MCF 10A (cell line): ENCODE data around the gene IFT88. TPM values are rescaled to one million over a fixed set of nuclear protein-coding genes. Genes with fewer than 3 reads are reported as not detected.

Source experiments
- BruUV-seq: library from RNA; stranded (reverse); fragments of 400-500 nt; replicated peaks from 2 replicates; lab custom pipeline; 2021; lab: Mats Ljungman, UMichigan
- CTCF ChIA-PET: fragments of 300-600 bp; sonication (Branson Sonifier 250); formaldehyde crosslinking; extraction: SDS; loops from one replicate; lab custom pipeline; 2021; ENCODE audit warnings: antibody characterized with exemption, inconsistent platforms; lab: Yijun Ruan, JAX
- POLR2A ChIA-PET: fragments of 300-600, 350-650 bp; sonication (Branson Sonifier 250); formaldehyde crosslinking; extraction: SDS; loops from one replicate; lab custom pipeline; 2020; ENCODE audit warnings: antibody characterized with exemption, inconsistent platforms; lab: Yijun Ruan, JAX
- DNase-seq: peaks from one replicate; pipeline ENCODE4 v3.0.0-alpha.2; 2018; ENCODE audit not compliant: unreplicated experiment
- H3K27ac Mint-ChIP-seq: one replicate; pipeline ENCODE4 v1.8.0; 2022; ENCODE audit warnings: mild to moderate bottlenecking, low read depth, mixed read lengths; ENCODE audit not compliant: unreplicated experiment
- H3K27me3 Mint-ChIP-seq: one replicate; pipeline ENCODE4 v1.8.0; 2022; ENCODE audit warnings: mixed read lengths; ENCODE audit not compliant: insufficient read depth, unreplicated experiment
- H3K36me3 Mint-ChIP-seq: one replicate; pipeline ENCODE4 v1.8.0; 2022; ENCODE audit warnings: mild to moderate bottlenecking, moderate library complexity, mixed read lengths; ENCODE audit not compliant: insufficient read depth, unreplicated experiment
- H3K4me1 Mint-ChIP-seq: one replicate; pipeline ENCODE4 v1.8.0; 2022; ENCODE audit warnings: mixed read lengths; ENCODE audit not compliant: insufficient read depth, unreplicated experiment
- H3K4me3 Mint-ChIP-seq: one replicate; pipeline ENCODE4 v1.8.0; 2022; ENCODE audit warnings: mild to moderate bottlenecking, moderate library complexity, mixed read lengths; ENCODE audit not compliant: unreplicated experiment
- H3K9me3 Mint-ChIP-seq: one replicate; pipeline ENCODE4 v1.8.0; 2022; ENCODE audit warnings: mixed read lengths; ENCODE audit not compliant: unreplicated experiment
- intact Hi-C: fragments of 100-400 bp; cut with micrococcal nuclease; formaldehyde crosslinking; loops from 2 replicates; pipeline ENCODE4 v1.14.1; 2022
- total RNA-seq: library from RNA; stranded (reverse); gene quantifications from 2 replicates; pipeline ENCODE4 v1.2.3, GENCODE V29; 2022
- TF ChIP-seq, protein P1 (sequence below): fragments of 200-600 bp; IDR thresholded peaks from one replicate; pipeline ENCODE4 v1.8.0; 2022; ENCODE audit warnings: antibody characterized with exemption, mild to moderate bottlenecking; ENCODE audit not compliant: unreplicated experiment

The IFT88 gene
- total RNA-seq, 1 experiment from 2014 or later = 19.8 TPM

DNA sequence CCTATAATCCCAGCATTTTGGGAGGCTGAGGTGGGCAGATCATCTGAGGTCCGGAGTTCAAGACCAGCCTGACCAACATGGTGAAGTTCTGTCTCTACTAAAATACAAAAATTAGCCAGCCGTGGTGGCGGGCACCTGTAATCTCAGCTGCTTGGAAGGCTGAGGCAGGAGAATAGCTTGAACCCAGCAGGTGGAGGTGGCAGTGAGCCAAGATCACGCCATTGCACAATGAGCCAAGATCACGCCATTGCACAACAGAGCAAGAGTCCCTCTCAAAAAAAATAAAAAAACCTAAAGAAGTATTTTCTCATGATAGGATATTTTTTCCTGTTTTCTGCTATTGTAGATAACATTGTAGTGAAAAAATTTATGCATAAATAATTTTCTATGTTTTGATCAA, 13.3 kb downstream of the IFT88 start:
- TF ChIP-seq, protein P1, sequence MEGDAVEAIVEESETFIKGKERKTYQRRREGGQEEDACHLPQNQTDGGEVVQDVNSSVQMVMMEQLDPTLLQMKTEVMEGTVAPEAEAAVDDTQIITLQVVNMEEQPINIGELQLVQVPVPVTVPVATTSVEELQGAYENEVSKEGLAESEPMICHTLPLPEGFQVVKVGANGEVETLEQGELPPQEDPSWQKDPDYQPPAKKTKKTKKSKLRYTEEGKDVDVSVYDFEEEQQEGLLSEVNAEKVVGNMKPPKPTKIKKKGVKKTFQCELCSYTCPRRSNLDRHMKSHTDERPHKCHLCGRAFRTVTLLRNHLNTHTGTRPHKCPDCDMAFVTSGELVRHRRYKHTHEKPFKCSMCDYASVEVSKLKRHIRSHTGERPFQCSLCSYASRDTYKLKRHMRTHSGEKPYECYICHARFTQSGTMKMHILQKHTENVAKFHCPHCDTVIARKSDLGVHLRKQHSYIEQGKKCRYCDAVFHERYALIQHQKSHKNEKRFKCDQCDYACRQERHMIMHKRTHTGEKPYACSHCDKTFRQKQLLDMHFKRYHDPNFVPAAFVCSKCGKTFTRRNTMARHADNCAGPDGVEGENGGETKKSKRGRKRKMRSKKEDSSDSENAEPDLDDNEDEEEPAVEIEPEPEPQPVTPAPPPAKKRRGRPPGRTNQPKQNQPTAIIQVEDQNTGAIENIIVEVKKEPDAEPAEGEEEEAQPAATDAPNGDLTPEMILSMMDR = no peak
- Mint-ChIP-seq H3K27me3 (no peaks in the 10 kb centered on the region), H3K4me1 (no peaks in the 10 kb centered on the region), H3K27ac (no peak overlapping the region), H3K4me3 (no peak overlapping the region), H3K9me3 (peaks cover 23% of the 10 kb centered on the region), H3K36me3 (peaks cover 55% of the 10 kb centered on the region)
- DNase-seq = peak; percentile 66
- CTCF ChIA-PET = no interaction called here
- no TSS peak for BruUV-seq
- POLR2A ChIA-PET = no interaction called here
- intact Hi-C loops = no loop called here

DNA sequence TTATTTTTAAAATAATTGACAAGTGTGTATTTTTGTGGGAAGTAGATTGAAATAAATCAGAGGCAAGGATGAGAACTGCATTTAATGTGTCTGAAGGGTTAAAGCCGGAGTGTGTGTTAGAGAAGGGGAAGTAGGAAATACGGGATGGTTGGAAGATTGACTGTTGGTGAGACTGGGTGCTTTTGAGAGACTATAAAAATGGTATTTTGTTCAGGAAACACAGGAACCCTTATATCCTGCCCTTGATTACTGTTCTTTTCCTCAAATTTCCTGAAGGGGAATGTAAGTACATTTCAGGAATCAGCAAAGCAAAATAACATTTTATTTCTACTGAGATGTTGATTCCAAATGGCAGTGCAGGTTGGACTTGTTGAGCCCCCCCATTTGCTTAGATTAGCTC, 15.1 kb downstream of the IFT88 start:
- Mint-ChIP-seq H3K27me3 (no peaks in the 10 kb centered on the region), H3K4me1 (no peaks in the 10 kb centered on the region), H3K9me3 (peaks cover 13% of the 10 kb centered on the region), H3K4me3 (no peak overlapping the region), H3K36me3 (peaks cover 50% of the 10 kb centered on the region), H3K27ac (no peak overlapping the region)
- intact Hi-C loops = no loop called here
- ChIA-PET CTCF (no interaction called here), POLR2A (interaction anchor here (0.6 to 1.9 kb wide), 3 partner anchors 10 to 296 kb away, joined by 3 to 8 read pairs (median 3); no protein-coding TSS in a partner anchor)
- TF ChIP-seq, protein P1 = no peak
- no peak for DNase-seq
- BruUV-seq = no TSS peak

DNA sequence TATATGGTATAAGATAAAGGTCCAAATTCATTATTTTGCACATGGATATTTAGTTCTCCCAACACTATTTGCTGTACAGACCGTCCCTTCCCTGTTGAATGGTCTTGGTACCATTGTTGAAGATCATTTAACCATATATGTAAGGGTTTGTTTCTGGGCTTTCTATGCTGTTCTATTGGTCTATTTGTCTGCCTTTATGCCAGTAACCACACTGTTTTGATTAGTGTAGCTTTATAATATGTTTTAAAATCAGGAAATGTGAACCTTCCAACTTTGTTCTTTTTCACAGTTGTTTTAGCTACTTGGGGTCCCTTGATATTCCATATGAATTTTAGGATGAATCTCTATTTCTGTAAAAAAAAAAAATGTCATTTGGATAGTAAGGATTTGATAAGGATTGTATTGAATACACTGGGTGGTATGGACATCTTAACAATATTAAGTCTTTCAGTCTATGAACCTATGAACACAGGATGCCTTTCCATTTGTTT, 16.9 kb downstream of the IFT88 start:
- no TSS peak for BruUV-seq
- TF ChIP-seq, protein P1 = no peak
- no peak for DNase-seq
- ChIA-PET POLR2A (no interaction called here), CTCF (interaction anchor here (0.6 to 1.2 kb wide), 2 partner anchors 30 to 245 kb away, joined by 3 read pairs; no protein-coding TSS in a partner anchor)
- no peak overlapping the region for H3K4me3 Mint-ChIP-seq
- peaks cover 48% of the 10 kb centered on the region for H3K36me3 Mint-ChIP-seq
- H3K9me3 Mint-ChIP-seq = peaks cover 17% of the 10 kb centered on the region
- intact Hi-C loops = no loop called here
- no peak overlapping the region for H3K27ac Mint-ChIP-seq
- H3K27me3 Mint-ChIP-seq = no peaks in the 10 kb centered on the region
- H3K4me1 Mint-ChIP-seq = no peaks in the 10 kb centered on the region

DNA sequence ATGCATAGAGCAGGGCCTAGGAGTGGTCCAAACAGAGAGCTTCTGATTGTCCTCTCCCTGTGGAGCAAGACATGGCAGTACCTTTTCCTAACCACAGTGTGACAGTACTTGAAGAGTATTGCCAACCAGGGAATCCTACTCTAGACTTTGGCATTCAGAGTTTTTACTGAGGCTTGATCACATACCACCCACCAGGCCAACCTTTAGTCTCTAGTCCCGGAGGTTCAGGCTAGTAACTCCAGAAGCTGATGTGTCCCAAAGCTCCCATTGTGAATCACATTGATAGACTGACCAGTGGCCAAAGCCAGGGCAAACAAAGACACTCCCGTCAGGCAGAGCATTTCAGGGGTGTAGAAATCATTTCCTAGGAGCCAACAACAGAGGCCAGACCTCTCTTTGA, 18.4 kb downstream of the IFT88 start:
- H3K4me3 Mint-ChIP-seq = no peak overlapping the region
- H3K9me3 Mint-ChIP-seq = peaks cover 14% of the 10 kb centered on the region
- BruUV-seq = no TSS peak
- TF ChIP-seq, protein P1 = no peak
- H3K27ac Mint-ChIP-seq = no peak overlapping the region
- ChIA-PET POLR2A (interaction anchor here (0.9 kb wide), 1 partner anchor 16 kb away, joined by 4 read pairs; no protein-coding TSS in a partner anchor), CTCF (no interaction called here)
- H3K4me1 Mint-ChIP-seq = no peaks in the 10 kb centered on the region
- peaks cover 37% of the 10 kb centered on the region for H3K36me3 Mint-ChIP-seq
- H3K27me3 Mint-ChIP-seq = no peaks in the 10 kb centered on the region
- intact Hi-C loops = no loop called here
- no peak for DNase-seq
